NCI-H2171 treated with DMSO at 0.1 percent for 48 hours (cell line): Measurements from ENCODE around the gene IRF2BPL.

Experiments
- DNase-seq: peaks from one replicate; lab custom pipeline; 2025; lab: John Stamatoyannopoulos, UW

IRF2BPL gene

GRCh38 chr14:77053046-77053841 is 24.7 kb upstream of the IRF2BPL start:
- no peak for DNase-seq

GRCh38 chr14:77052281-77053044 is 24.0 kb upstream of the IRF2BPL start:
- DNase-seq: no peak

DNA sequence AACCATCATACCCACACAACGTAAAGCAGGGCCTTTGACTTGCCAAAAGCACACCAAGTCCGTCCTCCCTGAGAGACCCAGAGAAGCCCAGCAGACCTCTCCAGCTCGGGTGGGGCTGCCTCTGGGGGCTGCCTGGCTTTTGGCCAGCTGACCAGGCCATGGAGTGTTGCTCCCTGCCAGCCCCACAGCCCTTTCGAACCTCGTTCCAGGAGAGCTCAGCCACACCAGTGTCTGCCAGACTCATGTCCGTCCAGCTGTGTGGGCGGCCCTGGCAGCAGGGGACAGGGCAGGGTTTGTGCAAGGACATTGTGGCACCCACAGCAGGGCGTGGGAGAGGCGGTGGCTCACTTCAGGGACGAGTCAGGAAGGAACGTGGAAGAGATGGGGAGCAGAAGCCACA is 22.6 kb upstream of the IRF2BPL start:
- no peak for DNase-seq

DNA sequence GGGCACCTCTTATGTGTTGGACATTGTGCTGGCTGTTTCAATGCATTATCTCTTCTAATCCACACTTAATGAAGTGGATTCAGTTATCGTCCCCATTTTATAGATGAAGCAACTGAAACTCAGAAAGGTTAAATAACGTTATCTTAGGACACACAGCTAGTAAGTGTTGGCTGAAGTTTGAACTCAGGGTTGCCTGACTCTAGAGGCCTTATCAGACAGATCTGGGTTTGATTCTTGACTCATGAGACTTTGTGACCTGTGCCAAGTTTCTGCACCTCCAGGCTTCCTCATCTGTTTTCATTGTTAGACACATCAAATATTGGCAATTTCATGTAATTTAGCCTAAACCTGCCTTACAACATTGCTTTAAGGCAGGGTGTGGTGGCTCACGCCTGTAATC is 18.2 kb upstream of the IRF2BPL start:
- DNase-seq: no peak

DNA sequence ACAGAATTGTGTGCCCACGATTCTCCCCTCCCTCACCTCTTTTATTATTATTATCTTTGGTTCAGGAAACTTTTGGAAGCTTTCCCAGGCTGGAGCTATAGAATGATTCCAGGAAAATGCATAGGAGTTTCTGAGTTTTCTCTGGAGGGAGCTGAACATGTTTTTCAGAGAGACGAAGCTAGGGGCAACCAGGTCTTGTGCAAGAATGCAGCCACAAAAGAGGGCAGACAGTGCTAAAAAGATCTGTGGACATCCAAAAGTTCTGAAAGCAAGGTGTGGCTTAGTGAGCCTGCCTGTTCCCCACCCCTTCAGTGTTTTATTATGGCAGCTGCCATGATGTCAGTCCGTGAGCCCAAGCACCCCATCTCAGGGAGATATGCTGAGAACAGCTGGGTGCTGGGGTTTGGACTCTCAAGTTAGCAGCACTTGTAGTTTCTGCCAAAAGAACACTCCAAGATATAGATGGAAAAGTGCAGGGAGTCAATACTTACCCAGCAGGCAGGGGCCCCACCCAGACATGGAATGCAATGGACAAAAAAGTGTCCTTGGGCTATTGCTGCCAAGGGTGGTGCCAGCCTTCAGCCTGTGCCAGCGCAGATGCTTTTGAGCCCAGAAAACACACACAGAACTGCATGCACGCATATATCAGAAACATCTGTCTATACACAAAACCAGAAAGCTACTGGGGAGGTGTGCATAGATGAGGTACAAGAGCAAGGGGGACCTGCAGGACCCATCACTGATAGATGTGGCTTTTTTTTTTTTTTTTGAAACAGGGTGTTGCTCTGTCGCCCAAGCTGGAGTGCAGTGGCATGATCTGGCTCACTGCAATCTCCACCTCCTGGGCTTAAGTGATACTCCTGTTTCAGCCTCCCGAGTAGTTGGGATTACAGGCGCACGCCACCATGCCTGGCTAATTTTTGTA is 17.0 kb upstream of the IRF2BPL start:
- DNase-seq: no peak

DNA sequence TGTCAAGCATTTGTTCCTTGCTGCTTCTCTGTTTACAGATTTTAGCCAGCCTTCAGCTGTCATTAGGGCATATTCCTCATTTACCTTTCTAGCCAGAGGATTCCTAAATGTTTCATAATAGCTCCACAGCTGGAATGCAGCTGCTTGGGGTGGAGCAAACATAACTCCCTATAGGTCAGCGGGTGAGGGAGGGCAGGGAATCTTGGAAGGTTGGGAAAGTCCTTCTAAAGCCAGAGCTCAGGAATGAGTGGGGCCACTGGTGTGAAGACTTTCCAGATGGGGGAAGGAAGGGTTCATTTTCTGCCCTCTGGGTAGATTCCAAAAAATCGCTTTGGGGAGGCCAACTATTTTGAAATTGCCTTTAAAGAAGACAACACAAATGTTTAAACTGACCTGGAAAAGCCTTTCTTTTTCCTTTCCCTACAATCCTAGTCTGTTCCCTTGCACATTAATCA is 16.3 kb upstream of the IRF2BPL start:
- DNase-seq: no peak

DNA sequence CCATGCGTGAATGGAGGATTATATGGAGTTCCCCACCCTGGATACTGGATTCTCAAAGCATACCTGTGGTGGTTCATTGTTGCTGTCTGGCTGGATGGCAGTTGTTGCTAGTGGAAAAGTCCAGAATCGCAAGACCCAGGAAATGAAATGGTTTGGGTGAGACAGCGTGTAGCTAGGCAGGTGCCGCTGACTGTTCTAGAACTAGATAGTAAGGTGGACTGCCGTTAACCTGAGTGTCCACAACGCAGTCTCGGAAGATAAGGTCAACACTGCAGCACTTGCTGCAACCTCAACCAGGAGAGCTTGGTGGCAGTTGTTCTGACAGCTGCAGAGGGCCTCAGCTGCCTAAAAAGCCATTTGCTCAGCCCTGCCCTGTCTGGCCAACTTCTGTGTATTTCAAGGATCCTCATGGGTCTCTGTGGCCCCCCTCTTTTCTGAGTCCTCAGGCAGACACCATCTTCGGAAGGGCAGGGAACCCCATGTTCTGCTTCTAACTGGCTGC is 15.5 kb upstream of the IRF2BPL start:
- DNase-seq: peak; percentile 56

GRCh38 chr14:77043177-77043983 is 14.9 kb upstream of the IRF2BPL start:
- peak; percentile 71 for DNase-seq

GRCh38 chr14:77041881-77042545 is 13.5 kb upstream of the IRF2BPL start:
- peak; percentile 76 for DNase-seq

DNA sequence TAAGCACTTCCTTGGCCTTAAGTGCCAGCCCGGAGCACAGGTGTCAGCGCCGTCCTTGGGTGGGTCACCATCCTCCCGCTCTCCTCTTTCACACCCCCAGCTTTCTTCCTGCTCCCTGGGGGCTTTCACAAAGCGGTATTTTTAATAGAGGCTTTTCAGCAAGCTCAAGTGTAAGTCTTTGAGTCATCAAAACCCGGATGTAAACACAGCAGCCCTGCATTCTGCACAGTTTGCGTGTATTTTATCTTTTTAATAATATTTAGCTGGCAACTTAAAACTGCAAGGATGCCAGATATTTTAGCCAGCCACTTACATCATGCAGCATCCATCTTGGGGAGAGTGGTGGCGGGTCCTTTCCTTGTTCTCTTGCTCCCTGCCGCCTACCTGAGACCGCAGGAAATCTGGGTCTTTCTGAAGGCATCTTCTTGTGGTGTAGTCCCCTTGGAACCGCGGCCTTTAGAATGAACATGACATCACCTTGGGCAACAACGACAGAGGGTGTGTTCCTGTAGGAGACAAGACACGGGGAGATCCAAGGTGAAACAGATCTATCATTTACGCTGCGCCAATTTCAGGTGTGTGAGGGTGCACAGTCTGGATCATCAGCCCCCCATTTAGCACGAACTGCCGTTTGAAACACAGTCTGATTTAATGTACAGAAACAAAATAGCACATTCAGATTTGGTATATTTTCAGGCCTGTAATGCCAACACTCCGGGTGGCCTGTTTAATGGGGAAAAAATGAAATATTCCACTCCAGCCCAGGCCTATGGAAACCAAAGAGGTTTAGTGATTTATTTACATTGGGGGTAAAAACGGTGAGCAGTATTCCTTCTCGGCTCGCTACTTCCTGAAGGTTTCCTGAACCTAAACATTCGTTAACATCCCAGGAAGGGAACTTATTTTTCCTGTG is 12.5 kb upstream of the IRF2BPL start:
- DNase-seq: peak; percentile 79

- peak; percentile 100 for DNase-seq
These were observed 11.7 kb upstream of the IRF2BPL start for GRCh38 chr14:77040059-77040740.

DNA sequence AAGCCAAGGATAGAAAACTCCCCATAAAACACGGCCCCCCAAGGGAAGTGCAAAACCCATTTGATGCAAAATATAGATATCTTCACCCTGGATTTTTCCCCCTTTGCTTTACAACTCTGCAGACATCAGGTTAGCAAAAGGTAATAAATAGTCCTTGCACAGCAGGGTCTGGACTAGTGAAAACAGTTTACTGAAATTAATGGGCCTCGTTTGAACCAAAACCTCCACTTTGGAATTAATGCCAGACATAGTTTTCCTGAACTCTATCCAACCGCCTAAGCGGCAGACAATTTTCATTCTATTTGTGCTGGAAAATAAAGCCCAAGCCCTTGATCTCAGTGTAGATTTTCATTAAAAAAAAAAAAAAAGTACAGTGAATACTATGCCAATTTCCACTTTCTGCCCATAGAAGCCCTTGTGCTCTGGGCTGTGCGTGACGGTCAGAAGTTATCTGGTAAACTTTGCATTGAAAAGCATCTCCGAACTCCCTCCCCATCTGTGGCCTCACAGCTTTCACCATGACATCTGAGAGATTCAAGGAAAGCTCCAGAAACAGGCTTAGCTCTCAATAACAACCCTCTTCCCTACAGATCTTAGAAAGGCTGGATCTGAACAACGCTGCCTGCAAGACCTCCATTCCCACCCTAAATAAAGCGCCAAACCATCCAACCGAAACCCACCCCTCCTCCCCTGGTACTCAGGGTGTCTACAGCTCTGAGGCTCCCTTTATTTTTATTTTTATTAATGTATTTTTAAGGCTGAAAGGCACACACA is 11.0 kb upstream of the IRF2BPL start:
- DNase-seq: peak; percentile 90

DNA sequence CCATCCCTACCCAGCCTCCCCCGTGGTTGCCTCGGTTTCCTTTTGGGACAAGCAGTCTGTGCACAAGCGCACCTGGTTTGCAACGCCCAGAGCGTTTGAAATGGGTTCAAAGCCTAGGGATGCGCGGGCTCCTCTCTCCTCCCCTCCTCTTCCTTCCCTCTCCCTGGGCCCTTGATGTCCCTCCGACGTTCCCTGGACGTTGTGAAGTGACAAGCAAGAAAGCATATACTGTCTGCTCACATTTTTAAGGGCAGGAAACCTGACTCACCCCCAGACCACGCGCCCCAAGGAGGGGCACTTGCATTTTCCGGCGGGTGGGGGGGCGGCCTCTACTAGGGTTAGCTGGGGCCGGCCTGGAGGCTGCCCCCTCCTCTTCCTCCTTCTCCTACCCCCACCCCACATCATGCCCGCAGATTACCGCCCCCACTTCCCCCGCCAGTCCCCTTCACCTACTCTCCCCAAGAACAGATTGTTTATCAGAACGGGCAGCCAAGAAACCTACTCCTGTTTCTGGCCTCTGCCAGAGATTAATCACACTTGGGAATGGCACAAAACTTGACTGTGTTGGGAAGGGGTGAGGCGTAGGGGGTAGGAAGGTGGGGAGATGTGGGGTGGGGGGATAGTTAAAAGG is 9.5 kb upstream of the IRF2BPL start:
- DNase-seq: no peak

DNA sequence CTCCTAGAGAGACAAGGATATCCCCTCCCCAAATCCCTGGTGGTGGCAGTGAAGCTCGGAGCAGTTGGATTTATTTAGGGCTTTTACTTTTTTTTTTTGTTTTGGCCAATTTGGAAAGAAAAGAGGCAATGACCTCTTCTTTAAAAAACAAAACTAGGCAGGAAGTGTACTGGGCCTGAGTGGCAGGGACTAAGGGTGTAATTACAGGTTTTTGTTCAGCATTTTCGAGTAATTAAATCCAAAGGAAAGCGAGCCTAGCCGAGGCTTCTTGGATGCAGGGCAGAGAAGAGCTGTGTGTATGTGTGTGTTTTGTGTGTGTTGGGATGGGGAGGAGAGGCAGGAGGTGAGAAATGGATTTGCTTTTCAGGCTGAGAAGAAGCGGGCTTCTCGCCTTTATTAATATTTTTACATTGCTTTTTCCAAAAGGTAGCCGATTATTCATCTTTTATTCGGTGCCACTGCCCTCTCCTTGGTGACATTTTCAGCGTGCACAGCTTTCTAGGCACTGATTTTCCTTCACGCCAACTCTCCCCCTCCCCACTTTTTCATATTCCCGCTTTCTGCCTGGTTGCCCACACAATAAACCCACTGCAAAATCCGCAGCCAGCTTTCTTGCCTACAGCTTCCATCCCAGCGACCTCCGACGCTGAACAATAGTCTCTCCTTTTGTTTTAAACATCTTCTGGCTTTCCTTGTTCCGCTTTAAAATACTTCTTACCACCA is 8.9 kb upstream of the IRF2BPL start:
- no peak for DNase-seq

- DNase-seq: no peak
These were observed 8.1 kb upstream of the IRF2BPL start for GRCh38 chr14:77036484-77037214.

DNA sequence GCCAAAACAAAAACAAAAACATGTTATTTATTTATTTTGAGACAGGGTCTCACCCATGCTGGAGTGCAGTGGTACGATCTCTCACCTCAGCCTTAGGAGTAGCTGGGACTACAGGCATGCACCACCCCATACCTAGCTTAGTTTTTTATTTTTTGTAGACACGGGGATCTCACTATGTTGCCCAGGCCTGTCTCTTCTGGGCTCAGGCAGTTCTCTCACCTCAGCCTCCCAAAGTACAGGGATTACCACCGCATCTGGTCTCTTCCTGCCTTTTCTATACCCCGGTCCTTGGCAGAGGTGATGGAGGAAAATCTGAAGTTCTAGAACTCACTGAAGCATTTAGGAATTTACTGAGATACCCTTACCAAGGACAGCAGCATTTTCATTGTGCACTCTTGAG is 6.8 kb upstream of the IRF2BPL start:
- no peak for DNase-seq
